Neural cell (in vitro differentiated cells): ENCODE results near the gene F13A1. TPM values are rescaled to one million over a fixed set of nuclear protein-coding genes. Genes with fewer than 3 reads are reported as not detected.

Source experiments
- H2AFZ ChIP-seq: fragments of 200-600, 300-800 bp; sonication (generic), shearing (Covaris generic); 2 replicates; pipeline ENCODE4 v1.6.0; 2014; ENCODE audit warnings: low read depth, mild to moderate bottlenecking, antibody characterized with exemption, low read length, moderate library complexity
- H3F3A ChIP-seq: fragments of 200-600 bp; shearing (Covaris generic); 2 replicates; pipeline ENCODE4 v1.6.1; 2016; ENCODE audit warnings: mild to moderate bottlenecking, moderate library complexity, mixed read lengths, antibody characterized with exemption, low read length; ENCODE audit not compliant: insufficient read depth, poor library complexity, severe bottlenecking
- H3K27ac ChIP-seq: fragments of 200-600, 300-800 bp; sonication (generic), shearing (Covaris generic); 2 replicates; pipeline ENCODE4 v1.5.1; 2014; ENCODE audit warnings: mild to moderate bottlenecking, low read length, moderate library complexity
- H3K27me3 ChIP-seq: fragments of 300-800, 200-600 bp; sonication (generic), shearing (Covaris generic); 2 replicates; pipeline ENCODE4 v1.6.0; 2014; ENCODE audit warnings: mild to moderate bottlenecking, low read depth, low read length, moderate library complexity; ENCODE audit not compliant: insufficient read depth
- H3K36me3 ChIP-seq: fragments of 300-800, 200-600 bp; sonication (generic), shearing (Covaris generic); 2 replicates; pipeline ENCODE4 v1.5.1; 2014; ENCODE audit warnings: mild to moderate bottlenecking, antibody characterized with exemption, low read length, moderate library complexity; ENCODE audit not compliant: insufficient read depth
- H3K4me2 ChIP-seq: fragments of 300-800, 200-600 bp; sonication (generic), shearing (Covaris generic); 2 replicates; pipeline ENCODE4 v1.6.0; 2014; ENCODE audit warnings: mild to moderate bottlenecking, low read length
- H3K4me3 ChIP-seq: fragments of 300-800, 200-600 bp; sonication (generic), shearing (Covaris generic); 2 replicates; pipeline ENCODE4 v1.5.1; 2014; ENCODE audit warnings: mild to moderate bottlenecking, low read length, moderate library complexity
- H3K79me2 ChIP-seq: fragments of 200-600 bp; shearing (Covaris generic); replicated peaks from 2 replicates; pipeline ENCODE4 v1.6.0; 2014; ENCODE audit warnings: mild to moderate bottlenecking, low read length, moderate library complexity; ENCODE audit not compliant: insufficient read depth
- H3K9ac ChIP-seq: fragments of 300-800, 200-600 bp; sonication (generic), shearing (Covaris generic); 2 replicates; pipeline ENCODE4 v1.6.1; 2016; ENCODE audit warnings: mild to moderate bottlenecking, low read length, mixed read lengths
- H3K9me2 ChIP-seq: fragments of 200-600 bp; shearing (Covaris generic); 2 replicates; pipeline ENCODE4 v1.6.1; 2016; ENCODE audit warnings: mild to moderate bottlenecking, low read length, mixed read lengths; ENCODE audit not compliant: insufficient read depth
- H3K9me3 ChIP-seq: fragments of 200-600, 300-800 bp; sonication (generic), shearing (Covaris generic); 2 replicates; pipeline ENCODE4 v1.6.1; 2016; ENCODE audit warnings: mild to moderate bottlenecking, mixed run types, low read length, moderate library complexity, mixed read lengths
- H4K20me1 ChIP-seq: fragments of 200-600 bp; shearing (Covaris generic); 2 replicates; pipeline ENCODE4 v1.6.1; 2016; ENCODE audit warnings: mild to moderate bottlenecking, mixed run types; ENCODE audit not compliant: insufficient read depth
- CTCF ChIP-seq: fragments of 450-650 bp; IDR thresholded peaks from 2 replicates; pipeline ENCODE4 v1.5.1; 2014; ENCODE audit warnings: antibody characterized with exemption, mild to moderate bottlenecking, moderate library complexity; ENCODE audit not compliant: poor library complexity, severe bottlenecking
- EP300 ChIP-seq: fragments of 450-650 bp; conservative IDR thresholded peaks from 2 replicates; pipeline ENCODE4 v1.6.1; 2014; ENCODE audit warnings: antibody characterized with exemption, mild to moderate bottlenecking, moderate library complexity; ENCODE audit not compliant: poor library complexity, severe bottlenecking
- EZH2 ChIP-seq: fragments of 200-600, 300-800 bp; shearing (Covaris generic), sonication (generic); IDR thresholded peaks from 2 replicates; pipeline ENCODE4 v1.6.1; 2014; ENCODE audit warnings: antibody characterized with exemption, low read length, borderline replicate concordance, mild to moderate bottlenecking; ENCODE audit not compliant: insufficient read depth, poor library complexity, severe bottlenecking
- MXI1 ChIP-seq: fragments of 450-650 bp; conservative IDR thresholded peaks from 2 replicates; pipeline ENCODE4 v1.6.1; 2014; ENCODE audit warnings: antibody characterized with exemption, mild to moderate bottlenecking; ENCODE audit not compliant: poor library complexity, severe bottlenecking
- POLR2AphosphoS5 ChIP-seq: IDR thresholded peaks from 2 replicates; pipeline ENCODE4 v1.6.1; 2012
- RAD21 ChIP-seq: fragments of 450-650 bp; conservative IDR thresholded peaks from 2 replicates; pipeline ENCODE4 v1.6.1; 2014; ENCODE audit warnings: antibody characterized with exemption, mild to moderate bottlenecking, moderate library complexity
- REST ChIP-seq: IDR thresholded peaks from 2 replicates; pipeline ENCODE4 v1.6.1; 2012; ENCODE audit warnings: borderline replicate concordance
- SMC3 ChIP-seq: fragments of 450-650 bp; conservative IDR thresholded peaks from 2 replicates; pipeline ENCODE4 v1.6.1; 2014; ENCODE audit warnings: antibody characterized with exemption, mild to moderate bottlenecking, moderate library complexity; ENCODE audit not compliant: poor library complexity
- TAF1 ChIP-seq: IDR thresholded peaks from 2 replicates; pipeline ENCODE4 v1.6.1; 2012; ENCODE audit warnings: low read depth
- polyA plus RNA-seq: library from polyadenylated mRNA; depleted of rRNA; stranded (reverse); fragments of >200 nt; gene quantifications from 2 replicates; pipeline ENCODE4 v1.2.3, GENCODE V29; 2014

The F13A1 gene
- polyA plus RNA-seq, 1 donor from 2014 or later, result not detected

- TF ChIP-seq POLR2AphosphoS5 (no peak), EZH2 (no peak), MXI1 (no peak), RAD21 (no peak), TAF1 (no peak), SMC3 (no peak), EP300 (no peak), REST (no peak), CTCF (no peak)
- no peaks in the 10 kb centered on the region for H3K36me3 ChIP-seq
- no peaks in the 10 kb centered on the region for H3K27me3 ChIP-seq
- no peak overlapping the region for H3K9ac ChIP-seq
- H3K4me3 ChIP-seq, result no peak overlapping the region
- H4K20me1 ChIP-seq, result no peaks in the 10 kb centered on the region
- no peaks in the 10 kb centered on the region for H3K79me2 ChIP-seq
- no peak overlapping the region for H2AFZ ChIP-seq
- H3K4me2 ChIP-seq, result no peak overlapping the region
- H3K27ac ChIP-seq, result no peak overlapping the region
- no peaks in the 10 kb centered on the region for H3F3A ChIP-seq
- no peaks in the 10 kb centered on the region for H3K9me3 ChIP-seq
- no peaks in the 10 kb centered on the region for H3K9me2 ChIP-seq
Observed at GRCh38 chr6:6201200-6201599, 119.3 kb downstream of the F13A1 start.

- no peak overlapping the region for H3K4me3 ChIP-seq
- no peak for TF ChIP-seq REST
- no peak for TF ChIP-seq EP300
- no peak for TF ChIP-seq SMC3
- no peak for TF ChIP-seq POLR2AphosphoS5
- no peak for TF ChIP-seq MXI1
- no peak for TF ChIP-seq EZH2
- no peak for TF ChIP-seq RAD21
- TF ChIP-seq TAF1, result no peak
- TF ChIP-seq CTCF, result no peak
- H2AFZ ChIP-seq, result no peak overlapping the region
- no peaks in the 10 kb centered on the region for H3K79me2 ChIP-seq
- H3K36me3 ChIP-seq, result no peaks in the 10 kb centered on the region
- no peak overlapping the region for H3K27ac ChIP-seq
- H3K4me2 ChIP-seq, result no peak overlapping the region
- H3K9me2 ChIP-seq, result no peaks in the 10 kb centered on the region
- H3K27me3 ChIP-seq, result no peaks in the 10 kb centered on the region
- H3K9ac ChIP-seq, result no peak overlapping the region
- no peaks in the 10 kb centered on the region for H4K20me1 ChIP-seq
- H3K9me3 ChIP-seq, result no peaks in the 10 kb centered on the region
- no peaks in the 10 kb centered on the region for H3F3A ChIP-seq
Observed at GRCh38 chr6:6199678-6200077, 120.8 kb downstream of the F13A1 start.
